Omental fat pad (tissue), 4 donors: ENCODE data around the gene TTC39B. TPM values are rescaled to one million over a fixed set of nuclear protein-coding genes. Genes with fewer than 3 reads are reported as not detected.

Experiments used
- ATAC-seq: fragments of 150-250 bp; one replicate; pipeline ENCODE4 v1.9.1; 2016; ENCODE audit warnings: mild to moderate bottlenecking, moderate library complexity; ENCODE audit not compliant: low FRiP score
- DNase-seq: peaks from one replicate; pipeline ENCODE4 v3.0.0-alpha.2; 2019; ENCODE audit warnings: low spot score
- CTCF ChIP-seq, 3 donors: fragments of 450-650 bp; IDR thresholded peaks; one replicate each; pipeline ENCODE4 v1.5.1; 2016 to 2017; ENCODE audit warnings: antibody characterized with exemption in 3 of 3, mild to moderate bottlenecking in 3 of 3, moderate library complexity in 2 of 3
- total RNA-seq, 4 donors: library from RNA; depleted of rRNA; stranded (reverse); fragments of >200 nt; gene quantifications; one replicate each; pipeline ENCODE4 v1.1.0, GENCODE V29; 2016

Gene TTC39B
- total RNA-seq, 4 donors from 2014 or later = 3.7 to 12.6 (median 5.3) TPM

- ATAC-seq = no peak
- TF ChIP-seq CTCF (IDR thresholded peaks at IDR 0.05) = no peak
- no peak for DNase-seq
Measured at GRCh38 chr9:15278091-15278687, 28.8 kb downstream of the TTC39B start.

- TF ChIP-seq CTCF (IDR thresholded peaks at IDR 0.05) = no peak
- DNase-seq (no peak), ATAC-seq (peak; percentile 59)
Measured at GRCh38 chr9:15277400-15278090, 29.5 kb downstream of the TTC39B start.

GRCh38 chr9:15276328-15276938 lies 30.6 kb downstream of the TTC39B start:
- TF ChIP-seq CTCF (IDR thresholded peaks at IDR 0.05) = no peak
- DNase-seq (no peak), ATAC-seq (no peak)

GRCh38 chr9:15274425-15274824 lies 32.6 kb downstream of the TTC39B start:
- TF ChIP-seq CTCF (IDR thresholded peaks at IDR 0.05) = no peak
- no peak for DNase-seq
- no peak for ATAC-seq

GRCh38 chr9:15272377-15272928 lies 34.6 kb downstream of the TTC39B start:
- TF ChIP-seq CTCF (IDR thresholded peaks at IDR 0.05) = no peak
- no peak for DNase-seq
- no peak for ATAC-seq

- ATAC-seq = no peak
- no peak for TF ChIP-seq CTCF (IDR thresholded peaks at IDR 0.05)
- no peak for DNase-seq
Measured at GRCh38 chr9:15271403-15271802, 35.6 kb downstream of the TTC39B start.
